ENCODE results near the gene TEC.
A peak's percentile ranks its signal among the peaks of the same experiment; 100 is the strongest.

TEC gene

GRCh38 chr4:48156423-48156822, 113.2 kb downstream of the TEC start:
- Histone ChIP-seq H3K4me3 (ENCODE audit: low read length) (no peak overlapping the region), H3K36me3 (ENCODE audit: control insufficient read depth, insufficient read depth, low read length, severe bottlenecking) (no peaks in the 10 kb centered on the region), H3K27me3 (replicated peaks; ENCODE audit: control insufficient read depth, insufficient read depth, low read length) (no peaks in the 10 kb centered on the region), H3K9me3 (ENCODE audit: control insufficient read depth, low read length) (peaks cover 10% of the 10 kb centered on the region), H3K4me1 (ENCODE audit: control insufficient read depth, insufficient read depth, low read length) (no peaks in the 10 kb centered on the region), H3K9ac (ENCODE audit: low read length) (no peak overlapping the region)
- DNase-seq (ENCODE audit: low read depth): no peak

- no peak for DNase-seq (ENCODE audit: low read depth)
- H3K27me3 ChIP-seq (replicated peaks; ENCODE audit: control insufficient read depth, insufficient read depth, low read length): no peaks in the 10 kb centered on the region
- no peak overlapping the region for H3K4me3 ChIP-seq (ENCODE audit: low read length)
- peaks cover 10% of the 10 kb centered on the region for H3K9me3 ChIP-seq (ENCODE audit: control insufficient read depth, low read length)
- H3K36me3 ChIP-seq (ENCODE audit: control insufficient read depth, insufficient read depth, low read length, severe bottlenecking): no peaks in the 10 kb centered on the region
- H3K9ac ChIP-seq (ENCODE audit: low read length): no peak overlapping the region
- H3K4me1 ChIP-seq (ENCODE audit: control insufficient read depth, insufficient read depth, low read length): peaks cover 10% of the 10 kb centered on the region
These were observed 115.7 kb downstream of the TEC start for GRCh38 chr4:48153791-48154550.

- Histone ChIP-seq H3K9ac (ENCODE audit: low read length) (no peak overlapping the region), H3K4me1 (ENCODE audit: control insufficient read depth, insufficient read depth, low read length) (peaks cover 10% of the 10 kb centered on the region), H3K9me3 (ENCODE audit: control insufficient read depth, low read length) (peaks cover 10% of the 10 kb centered on the region), H3K27me3 (replicated peaks; ENCODE audit: control insufficient read depth, insufficient read depth, low read length) (no peaks in the 10 kb centered on the region), H3K4me3 (ENCODE audit: low read length) (no peak overlapping the region), H3K36me3 (ENCODE audit: control insufficient read depth, insufficient read depth, low read length, severe bottlenecking) (no peaks in the 10 kb centered on the region)
- no peak for DNase-seq (ENCODE audit: low read depth)
These were observed 117.4 kb downstream of the TEC start for GRCh38 chr4:48152259-48152658.

GRCh38 chr4:48149827-48150370, 119.7 kb downstream of the TEC start:
- DNase-seq (ENCODE audit: low read depth): peak; percentile 30
- H3K27me3 ChIP-seq (replicated peaks; ENCODE audit: control insufficient read depth, insufficient read depth, low read length): no peaks in the 10 kb centered on the region
- peaks cover 10% of the 10 kb centered on the region for H3K4me1 ChIP-seq (ENCODE audit: control insufficient read depth, insufficient read depth, low read length)
- no peak overlapping the region for H3K9ac ChIP-seq (ENCODE audit: low read length)
- H3K9me3 ChIP-seq (ENCODE audit: control insufficient read depth, low read length): peaks cover 5% of the 10 kb centered on the region
- no peaks in the 10 kb centered on the region for H3K36me3 ChIP-seq (ENCODE audit: control insufficient read depth, insufficient read depth, low read length, severe bottlenecking)
- peak overlapping the region; percentile 0 for H3K4me3 ChIP-seq (ENCODE audit: low read length)

- Histone ChIP-seq H3K27me3 (replicated peaks; ENCODE audit: control insufficient read depth, insufficient read depth, low read length) (no peaks in the 10 kb centered on the region), H3K9me3 (ENCODE audit: control insufficient read depth, low read length) (no peaks in the 10 kb centered on the region), H3K4me1 (ENCODE audit: control insufficient read depth, insufficient read depth, low read length) (peaks cover 10% of the 10 kb centered on the region), H3K4me3 (ENCODE audit: low read length) (no peak overlapping the region), H3K9ac (ENCODE audit: low read length) (no peak overlapping the region), H3K36me3 (ENCODE audit: control insufficient read depth, insufficient read depth, low read length, severe bottlenecking) (no peaks in the 10 kb centered on the region)
- no peak for DNase-seq (ENCODE audit: low read depth)
These were observed 122.0 kb downstream of the TEC start for GRCh38 chr4:48147621-48148020.

GRCh38 chr4:48141048-48141447, 128.6 kb downstream of the TEC start:
- Histone ChIP-seq H3K9me3 (ENCODE audit: control insufficient read depth, low read length) (no peaks in the 10 kb centered on the region), H3K4me1 (ENCODE audit: control insufficient read depth, insufficient read depth, low read length) (no peaks in the 10 kb centered on the region), H3K4me3 (ENCODE audit: low read length) (no peak overlapping the region), H3K9ac (ENCODE audit: low read length) (no peak overlapping the region), H3K27me3 (replicated peaks; ENCODE audit: control insufficient read depth, insufficient read depth, low read length) (no peaks in the 10 kb centered on the region), H3K36me3 (ENCODE audit: control insufficient read depth, insufficient read depth, low read length, severe bottlenecking) (no peaks in the 10 kb centered on the region)
- peak; percentile 86 for DNase-seq (ENCODE audit: low read depth)

GRCh38 chr4:48139691-48140090, 129.9 kb downstream of the TEC start:
- Histone ChIP-seq H3K36me3 (ENCODE audit: control insufficient read depth, insufficient read depth, low read length, severe bottlenecking) (no peaks in the 10 kb centered on the region), H3K4me3 (ENCODE audit: low read length) (no peak overlapping the region), H3K9me3 (ENCODE audit: control insufficient read depth, low read length) (no peaks in the 10 kb centered on the region), H3K4me1 (ENCODE audit: control insufficient read depth, insufficient read depth, low read length) (no peaks in the 10 kb centered on the region), H3K9ac (ENCODE audit: low read length) (no peak overlapping the region), H3K27me3 (replicated peaks; ENCODE audit: control insufficient read depth, insufficient read depth, low read length) (no peaks in the 10 kb centered on the region)
- DNase-seq (ENCODE audit: low read depth): peak; percentile 79

- Histone ChIP-seq H3K9me3 (ENCODE audit: control insufficient read depth, low read length) (no peaks in the 10 kb centered on the region), H3K4me1 (ENCODE audit: control insufficient read depth, insufficient read depth, low read length) (peaks cover 3% of the 10 kb centered on the region), H3K36me3 (ENCODE audit: control insufficient read depth, insufficient read depth, low read length, severe bottlenecking) (no peaks in the 10 kb centered on the region), H3K4me3 (ENCODE audit: low read length) (no peak overlapping the region), H3K27me3 (replicated peaks; ENCODE audit: control insufficient read depth, insufficient read depth, low read length) (no peaks in the 10 kb centered on the region), H3K9ac (ENCODE audit: low read length) (no peak overlapping the region)
- DNase-seq (ENCODE audit: low read depth): no peak
These were observed 130.7 kb downstream of the TEC start for GRCh38 chr4:48138936-48139335.

GRCh38 chr4:48138511-48138910, 131.1 kb downstream of the TEC start:
- H3K4me3 ChIP-seq (ENCODE audit: low read length): no peak overlapping the region
- H3K4me1 ChIP-seq (ENCODE audit: control insufficient read depth, insufficient read depth, low read length): peaks cover 4% of the 10 kb centered on the region
- no peak overlapping the region for H3K9ac ChIP-seq (ENCODE audit: low read length)
- no peaks in the 10 kb centered on the region for H3K9me3 ChIP-seq (ENCODE audit: control insufficient read depth, low read length)
- H3K36me3 ChIP-seq (ENCODE audit: control insufficient read depth, insufficient read depth, low read length, severe bottlenecking): no peaks in the 10 kb centered on the region
- no peaks in the 10 kb centered on the region for H3K27me3 ChIP-seq (replicated peaks; ENCODE audit: control insufficient read depth, insufficient read depth, low read length)
- DNase-seq (ENCODE audit: low read depth): no peak

- DNase-seq (ENCODE audit: low read depth): no peak
- no peaks in the 10 kb centered on the region for H3K36me3 ChIP-seq (ENCODE audit: control insufficient read depth, insufficient read depth, low read length, severe bottlenecking)
- H3K9ac ChIP-seq (ENCODE audit: low read length): no peak overlapping the region
- H3K4me3 ChIP-seq (ENCODE audit: low read length): no peak overlapping the region
- H3K9me3 ChIP-seq (ENCODE audit: control insufficient read depth, low read length): no peaks in the 10 kb centered on the region
- H3K4me1 ChIP-seq (ENCODE audit: control insufficient read depth, insufficient read depth, low read length): peaks cover 4% of the 10 kb centered on the region
- H3K27me3 ChIP-seq (replicated peaks; ENCODE audit: control insufficient read depth, insufficient read depth, low read length): no peaks in the 10 kb centered on the region
These were observed 131.8 kb downstream of the TEC start for GRCh38 chr4:48137846-48138245.

- Histone ChIP-seq H3K36me3 (ENCODE audit: control insufficient read depth, insufficient read depth, low read length, severe bottlenecking) (no peaks in the 10 kb centered on the region), H3K9me3 (ENCODE audit: control insufficient read depth, low read length) (no peaks in the 10 kb centered on the region), H3K27me3 (replicated peaks; ENCODE audit: control insufficient read depth, insufficient read depth, low read length) (no peaks in the 10 kb centered on the region), H3K9ac (ENCODE audit: low read length) (no peak within 1 kb of the TSS), H3K4me3 (ENCODE audit: low read length) (no peak within 1 kb of the TSS), H3K4me1 (ENCODE audit: control insufficient read depth, insufficient read depth, low read length) (peaks cover 4% of the 10 kb centered on the region)
- DNase-seq (ENCODE audit: low read depth): no peak
These were observed 135.6 kb downstream of the TEC start, which contains the start of gene TXK for GRCh38 chr4:48134081-48134480. TXK (minus strand) TSS chr4:48134250; CDS start chr4:48134170, 80 bp downstream.
